HepG2 (cell line): ENCODE data around the gene GDA. TPM values are rescaled to one million over a fixed set of nuclear protein-coding genes. Genes with fewer than 3 reads are reported as not detected.

ENCODE experiments used
- ATRX ChIP-seq: sonication (generic); formaldehyde crosslinking; IDR thresholded peaks from 2 replicates; pipeline ENCODE4 v1.4.0; 2020; ENCODE audit warnings: missing genetic modification reagents, borderline replicate concordance
- FOXC1 ChIP-seq: sonication (generic); formaldehyde crosslinking; IDR thresholded peaks from 2 replicates; pipeline ENCODE4 v1.8.0; 2022; ENCODE audit warnings: mild to moderate bottlenecking, missing genetic modification reagents, borderline replicate concordance
- MATR3 ChIP-seq: sonication (generic); formaldehyde crosslinking; IDR thresholded peaks from 2 replicates; pipeline ENCODE4 v1.4.0; 2020; ENCODE audit warnings: missing genetic modification reagents
- ONECUT2 ChIP-seq: sonication (generic); formaldehyde crosslinking; IDR thresholded peaks from 2 replicates; pipeline ENCODE4 v1.4.0; 2020; ENCODE audit warnings: missing genetic modification reagents
- STAT5B ChIP-seq: sonication (generic); formaldehyde crosslinking; IDR thresholded peaks from 2 replicates; pipeline ENCODE4 v1.4.0; 2020; ENCODE audit warnings: missing genetic modification reagents
- TCF7L2 ChIP-seq: IDR thresholded peaks from 2 replicates; pipeline ENCODE4 v1.6.1; 2011; ENCODE audit warnings: mild to moderate bottlenecking, low read depth, low read length, moderate library complexity
- TEAD3 ChIP-seq: optimal IDR thresholded peaks from 2 replicates; pipeline ENCODE3; 2016; ENCODE audit warnings: borderline replicate concordance
- TP53 ChIP-seq: sonication (generic); formaldehyde crosslinking; conservative IDR thresholded peaks from 2 replicates; pipeline ENCODE4 v1.4.0; 2020; ENCODE audit warnings: missing genetic modification reagents
- ZBTB20 ChIP-seq: sonication (generic); formaldehyde crosslinking; IDR thresholded peaks from 2 replicates; pipeline ENCODE4 v1.8.1; 2023; ENCODE audit warnings: missing genetic modification reagents, low read depth, mild to moderate bottlenecking, borderline replicate concordance
- ZBTB34 ChIP-seq: sonication (generic); formaldehyde crosslinking; IDR thresholded peaks from 2 replicates; pipeline ENCODE4 v1.8.0; 2022; ENCODE audit warnings: mild to moderate bottlenecking, missing genetic modification reagents
- ZFP62 ChIP-seq: sonication (generic); formaldehyde crosslinking; IDR thresholded peaks from 2 replicates; pipeline ENCODE4 v1.4.0; 2020; ENCODE audit warnings: missing genetic modification reagents
- ZFP90 ChIP-seq: sonication (generic); formaldehyde crosslinking; IDR thresholded peaks from 2 replicates; pipeline ENCODE4 v1.8.0; 2022; ENCODE audit warnings: missing genetic modification reagents, mild to moderate bottlenecking, inconsistent platforms, borderline replicate concordance
- ZNF205 ChIP-seq: IDR thresholded peaks from 2 replicates; pipeline ENCODE4 v1.6.1; 2018; ENCODE audit warnings: missing biosample characterization, missing genetic modification reagents
- ZNF503 ChIP-seq: sonication (generic); formaldehyde crosslinking; IDR thresholded peaks from 2 replicates; pipeline ENCODE4 v1.4.0; 2020; ENCODE audit warnings: missing genetic modification reagents
- ZNF552 ChIP-seq: sonication (generic); formaldehyde crosslinking; IDR thresholded peaks from 2 replicates; pipeline ENCODE4 v1.9.0; 2022; ENCODE audit warnings: missing genetic modification reagents, mild to moderate bottlenecking, borderline replicate concordance
- ZNF839 ChIP-seq: sonication (generic); formaldehyde crosslinking; IDR thresholded peaks from 2 replicates; pipeline ENCODE4 v1.4.0; 2020; ENCODE audit warnings: missing genetic modification reagents, mild to moderate bottlenecking, borderline replicate concordance
- polyA plus RNA-seq, 8 experiments: library from polyadenylated mRNA; depleted of rRNA in 3 of 8; stranded (reverse) in 7 of 8; unstranded in 1 of 8; fragments of >200 nt; fragmentation: Illumina TruSeq in 4 of 8; extraction: Trizol in 4 of 8; gene quantifications; 2 replicates each; pipeline versions ENCODE4 v1.2.1 to v1.2.3, GENCODE V29; 2011 to 2016; ENCODE audit warnings: low read depth in 4 of 8, missing spikeins in 1 of 8, mixed read lengths in 1 of 8; ENCODE audit not compliant: insufficient read depth in 1 of 8
- total RNA-seq, 5 experiments: library from RNA; depleted of rRNA; stranded (reverse); fragments of >200 nt; fragmentation: Illumina TruSeq; extraction: Trizol; gene quantifications; 2 replicates each; pipeline ENCODE4 v1.2.3, GENCODE V29; 2016; ENCODE audit warnings: low read depth in 1 of 5
- TF ChIP-seq, protein P1 (sequence below): sonication (generic); formaldehyde crosslinking; IDR thresholded peaks from 2 replicates; pipeline ENCODE4 v1.4.0; 2020; ENCODE audit warnings: mild to moderate bottlenecking, missing genetic modification reagents
- TF ChIP-seq, protein P2 (sequence below): sonication (generic); formaldehyde crosslinking; IDR thresholded peaks from 2 replicates; pipeline ENCODE4 v1.4.0; 2020; ENCODE audit warnings: missing genetic modification reagents
- TF ChIP-seq, protein P3 (sequence below): conservative IDR thresholded peaks from 2 replicates; pipeline ENCODE4 v1.6.1; 2018; ENCODE audit warnings: missing genetic modification reagents
- TF ChIP-seq, protein P4 (sequence below): sonication (generic); formaldehyde crosslinking; conservative IDR thresholded peaks from 2 replicates; pipeline ENCODE4 v1.8.0; 2022; ENCODE audit warnings: mild to moderate bottlenecking, moderate library complexity, missing genetic modification reagents

The GDA gene
- total and polyA plus RNA-seq, 2 of the 13 experiments (the other 11 are each of a cell fraction or from before 2014, with no cell fraction given): 0.15 to 0.99 TPM

DNA sequence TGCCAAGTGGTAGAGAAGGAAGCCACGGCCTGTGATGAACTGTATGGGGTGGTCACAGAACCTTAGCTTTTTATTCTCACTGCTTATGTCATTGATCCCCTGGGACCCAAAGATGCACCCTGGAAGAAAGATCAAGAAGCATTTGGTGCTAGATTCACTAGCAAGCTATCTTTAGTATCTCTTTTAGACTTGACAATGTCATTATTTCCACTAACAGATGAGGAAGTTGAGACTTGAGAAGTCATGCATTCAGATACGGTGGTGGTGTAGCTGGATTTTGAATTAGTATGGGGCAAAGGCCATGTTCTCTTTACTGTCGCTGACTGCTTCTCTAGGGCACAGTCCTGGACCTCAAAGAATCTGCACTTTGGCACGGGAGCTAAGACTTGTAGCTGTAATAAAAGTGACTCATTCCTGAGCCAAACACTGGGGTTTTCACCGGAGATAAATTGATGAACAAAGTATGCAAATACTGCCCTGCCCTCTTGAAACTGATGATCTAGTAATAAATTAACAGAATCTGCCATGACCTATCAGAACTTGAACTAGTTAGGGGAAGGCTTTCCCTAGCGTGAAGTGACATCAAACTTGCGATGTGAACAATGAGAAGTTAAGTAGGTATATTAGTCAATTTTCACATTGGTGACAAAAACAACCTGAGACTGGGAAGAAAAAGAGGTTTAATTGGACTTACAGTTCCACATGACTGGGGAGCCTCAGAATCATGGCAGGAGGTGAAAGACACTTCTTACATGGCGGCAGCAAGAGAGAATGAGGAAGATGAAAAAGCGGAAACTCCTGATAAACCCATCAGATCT lies 5.4 kb downstream of the GDA start (continued):
- TF ChIP-seq, protein P1, sequence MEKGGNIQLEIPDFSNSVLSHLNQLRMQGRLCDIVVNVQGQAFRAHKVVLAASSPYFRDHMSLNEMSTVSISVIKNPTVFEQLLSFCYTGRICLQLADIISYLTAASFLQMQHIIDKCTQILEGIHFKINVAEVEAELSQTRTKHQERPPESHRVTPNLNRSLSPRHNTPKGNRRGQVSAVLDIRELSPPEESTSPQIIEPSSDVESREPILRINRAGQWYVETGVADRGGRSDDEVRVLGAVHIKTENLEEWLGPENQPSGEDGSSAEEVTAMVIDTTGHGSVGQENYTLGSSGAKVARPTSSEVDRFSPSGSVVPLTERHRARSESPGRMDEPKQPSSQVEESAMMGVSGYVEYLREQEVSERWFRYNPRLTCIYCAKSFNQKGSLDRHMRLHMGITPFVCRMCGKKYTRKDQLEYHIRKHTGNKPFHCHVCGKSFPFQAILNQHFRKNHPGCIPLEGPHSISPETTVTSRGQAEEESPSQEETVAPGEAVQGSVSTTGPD (CRISPR knock-in tag): no peak
- TF ChIP-seq ZNF552 (CRISPR knock-in tag): no peak
- no peak for TF ChIP-seq ZBTB20 (CRISPR knock-in tag)
- TF ChIP-seq, protein P2, sequence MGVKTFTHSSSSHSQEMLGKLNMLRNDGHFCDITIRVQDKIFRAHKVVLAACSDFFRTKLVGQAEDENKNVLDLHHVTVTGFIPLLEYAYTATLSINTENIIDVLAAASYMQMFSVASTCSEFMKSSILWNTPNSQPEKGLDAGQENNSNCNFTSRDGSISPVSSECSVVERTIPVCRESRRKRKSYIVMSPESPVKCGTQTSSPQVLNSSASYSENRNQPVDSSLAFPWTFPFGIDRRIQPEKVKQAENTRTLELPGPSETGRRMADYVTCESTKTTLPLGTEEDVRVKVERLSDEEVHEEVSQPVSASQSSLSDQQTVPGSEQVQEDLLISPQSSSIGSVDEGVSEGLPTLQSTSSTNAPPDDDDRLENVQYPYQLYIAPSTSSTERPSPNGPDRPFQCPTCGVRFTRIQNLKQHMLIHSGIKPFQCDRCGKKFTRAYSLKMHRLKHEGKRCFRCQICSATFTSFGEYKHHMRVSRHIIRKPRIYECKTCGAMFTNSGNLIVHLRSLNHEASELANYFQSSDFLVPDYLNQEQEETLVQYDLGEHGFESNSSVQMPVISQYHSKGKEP (CRISPR knock-in tag): no peak
- TF ChIP-seq ZNF839: no peak
- no peak for TF ChIP-seq TP53 (CRISPR knock-in tag)
- TF ChIP-seq STAT5B (CRISPR knock-in tag): no peak
- no peak for TF ChIP-seq TCF7L2
- TF ChIP-seq MATR3 (CRISPR knock-in tag): no peak
- peak; percentile 68 for TF ChIP-seq TEAD3
- TF ChIP-seq ZFP90: no peak
- TF ChIP-seq ONECUT2 (CRISPR knock-in tag): no peak
- TF ChIP-seq, protein P3, sequence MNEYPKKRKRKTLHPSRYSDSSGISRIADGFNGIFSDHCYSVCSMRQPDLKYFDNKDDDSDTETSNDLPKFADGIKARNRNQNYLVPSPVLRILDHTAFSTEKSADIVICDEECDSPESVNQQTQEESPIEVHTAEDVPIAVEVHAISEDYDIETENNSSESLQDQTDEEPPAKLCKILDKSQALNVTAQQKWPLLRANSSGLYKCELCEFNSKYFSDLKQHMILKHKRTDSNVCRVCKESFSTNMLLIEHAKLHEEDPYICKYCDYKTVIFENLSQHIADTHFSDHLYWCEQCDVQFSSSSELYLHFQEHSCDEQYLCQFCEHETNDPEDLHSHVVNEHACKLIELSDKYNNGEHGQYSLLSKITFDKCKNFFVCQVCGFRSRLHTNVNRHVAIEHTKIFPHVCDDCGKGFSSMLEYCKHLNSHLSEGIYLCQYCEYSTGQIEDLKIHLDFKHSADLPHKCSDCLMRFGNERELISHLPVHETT (CRISPR knock-in tag): no peak
- TF ChIP-seq ZNF205: no peak
- no peak for TF ChIP-seq ZBTB34 (CRISPR knock-in tag)
- TF ChIP-seq ATRX (CRISPR knock-in tag): no peak
- TF ChIP-seq ZFP62 (CRISPR knock-in tag): no peak
- TF ChIP-seq, protein P4, sequence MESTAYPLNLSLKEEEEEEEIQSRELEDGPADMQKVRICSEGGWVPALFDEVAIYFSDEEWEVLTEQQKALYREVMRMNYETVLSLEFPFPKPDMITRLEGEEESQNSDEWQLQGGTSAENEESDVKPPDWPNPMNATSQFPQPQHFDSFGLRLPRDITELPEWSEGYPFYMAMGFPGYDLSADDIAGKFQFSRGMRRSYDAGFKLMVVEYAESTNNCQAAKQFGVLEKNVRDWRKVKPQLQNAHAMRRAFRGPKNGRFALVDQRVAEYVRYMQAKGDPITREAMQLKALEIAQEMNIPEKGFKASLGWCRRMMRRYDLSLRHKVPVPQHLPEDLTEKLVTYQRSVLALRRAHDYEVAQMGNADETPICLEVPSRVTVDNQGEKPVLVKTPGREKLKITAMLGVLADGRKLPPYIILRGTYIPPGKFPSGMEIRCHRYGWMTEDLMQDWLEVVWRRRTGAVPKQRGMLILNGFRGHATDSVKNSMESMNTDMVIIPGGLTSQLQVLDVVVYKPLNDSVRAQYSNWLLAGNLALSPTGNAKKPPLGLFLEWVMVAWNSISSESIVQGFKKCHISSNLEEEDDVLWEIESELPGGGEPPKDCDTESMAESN (CRISPR knock-in tag): 0 out of 2 replicates have a peak, but pooled peaks have one; percentile 56
- no peak; the same call in 1 of the 2 replicates for TF ChIP-seq ZNF503 (CRISPR knock-in tag)
- no peak for TF ChIP-seq FOXC1 (CRISPR knock-in tag)
